ENCODE data around the gene SDCCAG8. TPM values are rescaled to one million over a fixed set of nuclear protein-coding genes. Genes with fewer than 3 reads are reported as not detected.

Gene SDCCAG8
- polyA plus RNA-seq, 2 of the 4 experiments (the other 2 are of a cell fraction): 48.8 to 64.8 TPM

DNA sequence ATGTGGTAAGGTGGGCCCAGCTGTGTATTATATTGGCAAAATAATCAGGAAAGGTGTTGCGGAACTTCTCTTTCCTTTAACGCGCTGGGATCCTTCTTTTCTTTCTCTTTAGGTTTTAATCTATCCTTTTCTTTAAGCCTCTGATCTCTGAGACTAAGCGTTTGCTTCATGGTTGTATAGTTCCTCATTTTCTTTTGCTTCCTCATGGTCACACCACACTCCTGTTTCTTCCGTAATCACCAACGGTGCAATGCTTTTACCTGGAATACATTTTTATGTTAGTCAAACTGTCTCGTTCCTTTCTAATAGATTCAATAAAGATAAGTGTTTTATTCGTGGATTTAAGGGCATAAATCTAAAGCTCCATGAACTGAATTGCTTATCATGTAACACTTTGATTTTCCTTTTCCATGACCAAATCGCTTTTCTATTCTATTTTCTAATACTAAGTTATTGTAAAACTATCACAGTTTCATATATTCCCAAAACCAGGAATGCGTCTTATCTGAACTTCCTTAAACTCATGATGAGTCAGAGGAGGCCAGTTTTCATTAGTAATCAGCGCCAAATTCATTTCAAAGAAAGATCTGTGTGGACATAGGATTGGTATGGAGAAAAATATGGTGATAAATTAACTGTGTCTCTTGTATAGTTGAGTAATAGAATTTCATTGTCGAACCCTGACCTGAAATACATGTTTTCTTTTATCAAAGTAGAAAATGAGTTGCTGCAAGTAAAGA is 12.2 kb downstream of the SDCCAG8 start:
- TF ChIP-seq, protein P1, sequence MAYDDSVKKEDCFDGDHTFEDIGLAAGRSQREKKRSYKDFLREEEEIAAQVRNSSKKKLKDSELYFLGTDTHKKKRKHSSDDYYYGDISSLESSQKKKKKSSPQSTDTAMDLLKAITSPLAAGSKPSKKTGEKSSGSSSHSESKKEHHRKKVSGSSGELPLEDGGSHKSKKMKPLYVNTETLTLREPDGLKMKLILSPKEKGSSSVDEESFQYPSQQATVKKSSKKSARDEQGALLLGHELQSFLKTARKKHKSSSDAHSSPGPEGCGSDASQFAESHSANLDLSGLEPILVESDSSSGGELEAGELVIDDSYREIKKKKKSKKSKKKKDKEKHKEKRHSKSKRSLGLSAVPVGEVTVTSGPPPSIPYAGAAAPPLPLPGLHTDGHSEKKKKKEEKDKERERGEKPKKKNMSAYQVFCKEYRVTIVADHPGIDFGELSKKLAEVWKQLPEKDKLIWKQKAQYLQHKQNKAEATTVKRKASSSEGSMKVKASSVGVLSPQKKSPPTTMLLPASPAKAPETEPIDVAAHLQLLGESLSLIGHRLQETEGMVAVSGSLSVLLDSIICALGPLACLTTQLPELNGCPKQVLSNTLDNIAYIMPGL (CRISPR knock-in tag; IDR thresholded peaks at IDR 0.05; ENCODE audit: borderline replicate concordance): no peak
- TF ChIP-seq FOSL2 (IDR thresholded peaks at IDR 0.05) (peak; percentile 60; the same call in 1 of the 2 replicates), FOSL2 (CRISPR knock-in tag; IDR thresholded peaks at IDR 0.05) (peak; percentile 84), GATA3 (IDR thresholded peaks at IDR 0.05; ENCODE audit: borderline replicate concordance) (peak; percentile 69; the same call in 1 of the 2 replicates), JUN (IDR thresholded peaks at IDR 0.05) (peak in 1 of 2 experiments; percentile 45; a peak in 1 of 5 replicates), RCOR1 (IDR thresholded peaks at IDR 0.05; ENCODE audit: low read depth, low read length) (no peak), ZNF302 (CRISPR knock-in tag; IDR thresholded peaks at IDR 0.05) (no peak), CEBPB (IDR thresholded peaks at IDR 0.05) (peak in 1 of 2 experiments; percentile 63; a peak in 1 of 4 replicates), NPAS2 (CRISPR knock-in tag; IDR thresholded peaks at IDR 0.05; ENCODE audit: borderline replicate concordance) (no peak), MAZ (IDR thresholded peaks at IDR 0.05; ENCODE audit: borderline replicate concordance, low read depth, low read length) (no peak), RNF2 (IDR thresholded peaks at IDR 0.05; ENCODE audit: borderline replicate concordance, low read depth) (no peak), BHLHE40 (IDR thresholded peaks at IDR 0.05; ENCODE audit: low read depth, low read length) (no peak), TP53 (CRISPR knock-in tag; IDR thresholded peaks at IDR 0.05) (no peak), CHD2 (IDR thresholded peaks at IDR 0.05; ENCODE audit: low read length, partially characterized antibody) (no peak), MAFK (IDR thresholded peaks at IDR 0.05; ENCODE audit: partially characterized antibody) (no peak), EP300 (IDR thresholded peaks at IDR 0.05) (peak in 1 of 2 experiments; percentile 41; a peak in 1 of 5 replicates), SMC3 (IDR thresholded peaks at IDR 0.05) (no peak), JUNB (IDR thresholded peaks at IDR 0.05) (peak; percentile 75), POLR2AphosphoS2 (conservative IDR thresholded peaks at IDR 0.05; ENCODE audit: low read length) (no peak), NR3C1 (IDR thresholded peaks at IDR 0.05) (no peak), MYC (IDR thresholded peaks at IDR 0.05; ENCODE audit: borderline replicate concordance, low read length) (no peak), FOSB (CRISPR knock-in tag; IDR thresholded peaks at IDR 0.05) (no peak), HEYL (CRISPR knock-in tag; IDR thresholded peaks at IDR 0.05) (no peak), EHMT2 (IDR thresholded peaks at IDR 0.05; ENCODE audit: low read depth) (no peak), EHF (CRISPR knock-in tag; IDR thresholded peaks at IDR 0.05) (no peak), CBX8 (IDR thresholded peaks at IDR 0.05) (no peak), POLR2A (IDR thresholded peaks at IDR 0.05; ENCODE audit: low read length) (no peak), CHD4 (IDR thresholded peaks at IDR 0.05; ENCODE audit: borderline replicate concordance) (no peak)
- TF ChIP-seq, protein P2, sequence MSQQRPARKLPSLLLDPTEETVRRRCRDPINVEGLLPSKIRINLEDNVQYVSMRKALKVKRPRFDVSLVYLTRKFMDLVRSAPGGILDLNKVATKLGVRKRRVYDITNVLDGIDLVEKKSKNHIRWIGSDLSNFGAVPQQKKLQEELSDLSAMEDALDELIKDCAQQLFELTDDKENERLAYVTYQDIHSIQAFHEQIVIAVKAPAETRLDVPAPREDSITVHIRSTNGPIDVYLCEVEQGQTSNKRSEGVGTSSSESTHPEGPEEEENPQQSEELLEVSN (IDR thresholded peaks at IDR 0.05; ENCODE audit: borderline replicate concordance, low read depth): no peak
- TF ChIP-seq, protein P3, sequence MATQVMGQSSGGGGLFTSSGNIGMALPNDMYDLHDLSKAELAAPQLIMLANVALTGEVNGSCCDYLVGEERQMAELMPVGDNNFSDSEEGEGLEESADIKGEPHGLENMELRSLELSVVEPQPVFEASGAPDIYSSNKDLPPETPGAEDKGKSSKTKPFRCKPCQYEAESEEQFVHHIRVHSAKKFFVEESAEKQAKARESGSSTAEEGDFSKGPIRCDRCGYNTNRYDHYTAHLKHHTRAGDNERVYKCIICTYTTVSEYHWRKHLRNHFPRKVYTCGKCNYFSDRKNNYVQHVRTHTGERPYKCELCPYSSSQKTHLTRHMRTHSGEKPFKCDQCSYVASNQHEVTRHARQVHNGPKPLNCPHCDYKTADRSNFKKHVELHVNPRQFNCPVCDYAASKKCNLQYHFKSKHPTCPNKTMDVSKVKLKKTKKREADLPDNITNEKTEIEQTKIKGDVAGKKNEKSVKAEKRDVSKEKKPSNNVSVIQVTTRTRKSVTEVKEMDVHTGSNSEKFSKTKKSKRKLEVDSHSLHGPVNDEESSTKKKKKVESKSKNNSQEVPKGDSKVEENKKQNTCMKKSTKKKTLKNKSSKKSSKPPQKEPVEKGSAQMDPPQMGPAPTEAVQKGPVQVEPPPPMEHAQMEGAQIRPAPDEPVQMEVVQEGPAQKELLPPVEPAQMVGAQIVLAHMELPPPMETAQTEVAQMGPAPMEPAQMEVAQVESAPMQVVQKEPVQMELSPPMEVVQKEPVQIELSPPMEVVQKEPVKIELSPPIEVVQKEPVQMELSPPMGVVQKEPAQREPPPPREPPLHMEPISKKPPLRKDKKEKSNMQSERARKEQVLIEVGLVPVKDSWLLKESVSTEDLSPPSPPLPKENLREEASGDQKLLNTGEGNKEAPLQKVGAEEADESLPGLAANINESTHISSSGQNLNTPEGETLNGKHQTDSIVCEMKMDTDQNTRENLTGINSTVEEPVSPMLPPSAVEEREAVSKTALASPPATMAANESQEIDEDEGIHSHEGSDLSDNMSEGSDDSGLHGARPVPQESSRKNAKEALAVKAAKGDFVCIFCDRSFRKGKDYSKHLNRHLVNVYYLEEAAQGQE (IDR thresholded peaks at IDR 0.05): no peak
- TF ChIP-seq, protein P4, sequence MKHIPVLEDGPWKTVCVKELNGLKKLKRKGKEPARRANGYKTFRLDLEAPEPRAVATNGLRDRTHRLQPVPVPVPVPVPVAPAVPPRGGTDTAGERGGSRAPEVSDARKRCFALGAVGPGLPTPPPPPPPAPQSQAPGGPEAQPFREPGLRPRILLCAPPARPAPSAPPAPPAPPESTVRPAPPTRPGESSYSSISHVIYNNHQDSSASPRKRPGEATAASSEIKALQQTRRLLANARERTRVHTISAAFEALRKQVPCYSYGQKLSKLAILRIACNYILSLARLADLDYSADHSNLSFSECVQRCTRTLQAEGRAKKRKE (CRISPR knock-in tag; IDR thresholded peaks at IDR 0.05; ENCODE audit: low read depth): no peak
- TF ChIP-seq, protein P5, sequence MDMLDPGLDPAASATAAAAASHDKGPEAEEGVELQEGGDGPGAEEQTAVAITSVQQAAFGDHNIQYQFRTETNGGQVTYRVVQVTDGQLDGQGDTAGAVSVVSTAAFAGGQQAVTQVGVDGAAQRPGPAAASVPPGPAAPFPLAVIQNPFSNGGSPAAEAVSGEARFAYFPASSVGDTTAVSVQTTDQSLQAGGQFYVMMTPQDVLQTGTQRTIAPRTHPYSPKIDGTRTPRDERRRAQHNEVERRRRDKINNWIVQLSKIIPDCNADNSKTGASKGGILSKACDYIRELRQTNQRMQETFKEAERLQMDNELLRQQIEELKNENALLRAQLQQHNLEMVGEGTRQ (IDR thresholded peaks at IDR 0.05): no peak
- H3K9me3 ChIP-seq: no peaks in the 10 kb centered on the region
- peak overlapping the region; percentile 76 for H3K4me2 ChIP-seq
- H3K4me1 ChIP-seq: peaks cover 45% of the 10 kb centered on the region
- 30% methylated on average over 12 of the region's 12 CpGs for WGBS (ENCODE audit: missing lambda C conversion rate)
- ChIA-PET POLR2A (interaction anchor here (3.4 kb wide), 1 partner anchor 13 kb away, joined by 15 read pairs; the partner anchor contains the start of genes CEP170 and SDCCAG8), CTCF (no interaction called here)
- peak overlapping the region; percentile 76 to 85 for H3K27ac ChIP-seq
- peak overlapping the region; percentile 5; the same call in 2 of the 3 replicates for H3K4me3 ChIP-seq
- DNase-seq (ENCODE audit: low read depth in 1 of 2, low spot score in 1 of 2): peak; percentile 41 to 58
- no peak for FAIRE-seq
- peak; percentile 79 to 80; a peak in 4 of 6 replicates for ATAC-seq

All from A549 (cell line).